NCI-H187 (cell line): Measurements from ENCODE around the gene XXYLT1.

Experiments
- DNase-seq, 2 experiments: peaks; one replicate each; lab custom pipeline; 2025; lab: John Stamatoyannopoulos, UW

Gene XXYLT1

GRCh38 chr3:195025884-195026200 is 245.1 kb downstream of the XXYLT1 start:
- DNase-seq = no peak

DNA sequence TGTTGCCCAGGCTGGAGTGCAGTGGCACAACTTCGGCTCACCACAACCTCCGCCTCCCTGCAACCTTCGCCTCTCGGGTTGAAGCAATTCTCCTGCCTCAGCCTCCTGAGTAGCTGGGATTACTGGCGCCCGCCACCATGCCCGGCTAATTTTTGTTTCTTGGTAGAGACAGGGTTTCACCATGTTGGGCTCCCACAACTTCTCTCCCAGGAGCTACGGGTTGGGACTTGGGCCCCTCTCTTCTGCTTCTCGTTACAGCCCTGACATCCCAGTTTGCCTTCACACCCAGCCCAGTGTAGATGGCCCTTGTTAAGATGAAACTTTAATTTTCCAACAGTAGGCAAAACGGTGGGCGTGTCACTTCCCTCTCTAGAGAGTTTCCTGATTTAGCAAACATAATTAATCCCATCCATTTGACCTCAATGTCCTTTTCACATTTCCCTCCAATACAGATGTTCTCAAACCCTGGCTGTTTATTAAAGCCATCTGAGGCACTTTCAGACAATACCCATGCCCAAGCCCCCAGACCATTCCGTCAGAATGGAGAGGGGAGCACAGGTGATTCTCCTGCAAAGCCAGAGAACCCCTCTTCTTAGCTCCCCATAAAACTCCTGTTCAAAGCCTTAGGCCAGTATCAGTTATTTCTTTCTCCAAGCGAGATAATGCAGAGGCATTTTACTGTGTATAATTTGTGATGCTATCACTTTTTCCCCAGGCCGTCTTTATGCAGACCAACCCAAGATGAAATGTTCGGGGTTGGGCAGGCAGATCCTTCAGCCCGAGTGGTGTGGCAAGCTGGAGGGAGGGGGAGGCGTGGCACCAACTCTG is 245.7 kb downstream of the XXYLT1 start:
- no peak for DNase-seq

DNA sequence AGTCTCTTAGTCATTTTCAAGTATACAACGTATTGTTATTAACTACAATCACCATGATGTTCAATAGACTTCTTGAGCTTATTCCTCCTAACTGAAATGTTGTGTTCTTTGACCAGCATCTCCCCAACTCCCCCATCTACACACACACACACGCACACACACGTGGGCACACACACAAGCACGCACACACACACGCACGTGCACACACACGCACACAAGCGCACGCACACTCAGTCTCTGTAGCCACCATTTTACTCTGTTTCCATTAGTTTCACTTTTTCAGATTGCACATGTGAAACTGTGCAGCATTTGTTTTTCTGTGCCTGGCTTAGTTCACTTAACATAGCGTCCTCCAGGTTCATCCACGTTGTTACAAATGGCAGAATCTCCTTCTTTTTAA is 247.0 kb downstream of the XXYLT1 start:
- no peak for DNase-seq

- no peak for DNase-seq
These were observed 247.4 kb downstream of the XXYLT1 start for GRCh38 chr3:195023576-195023975.

- DNase-seq = no peak
These were observed 249.3 kb downstream of the XXYLT1 start for GRCh38 chr3:195021692-195022091.

DNA sequence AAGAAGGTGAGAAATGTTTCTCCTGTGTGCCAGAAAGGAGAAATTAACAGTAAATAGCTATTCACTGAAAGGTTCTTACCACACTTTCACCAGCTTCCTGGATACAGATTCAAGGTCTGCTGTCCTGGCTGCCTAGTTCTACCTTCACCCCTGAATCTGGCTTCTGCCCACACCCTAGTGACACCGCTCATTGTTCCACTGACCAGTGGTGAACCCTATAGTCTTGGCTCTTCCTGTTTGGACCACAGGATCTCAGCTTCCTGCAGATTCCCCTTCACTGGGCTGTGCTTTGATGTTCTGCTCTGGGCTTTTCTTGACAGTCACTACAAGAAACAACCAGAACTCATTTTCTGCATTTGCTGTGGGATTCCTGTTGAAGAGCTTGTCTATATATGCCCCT is 250.0 kb downstream of the XXYLT1 start:
- DNase-seq = no peak

DNA sequence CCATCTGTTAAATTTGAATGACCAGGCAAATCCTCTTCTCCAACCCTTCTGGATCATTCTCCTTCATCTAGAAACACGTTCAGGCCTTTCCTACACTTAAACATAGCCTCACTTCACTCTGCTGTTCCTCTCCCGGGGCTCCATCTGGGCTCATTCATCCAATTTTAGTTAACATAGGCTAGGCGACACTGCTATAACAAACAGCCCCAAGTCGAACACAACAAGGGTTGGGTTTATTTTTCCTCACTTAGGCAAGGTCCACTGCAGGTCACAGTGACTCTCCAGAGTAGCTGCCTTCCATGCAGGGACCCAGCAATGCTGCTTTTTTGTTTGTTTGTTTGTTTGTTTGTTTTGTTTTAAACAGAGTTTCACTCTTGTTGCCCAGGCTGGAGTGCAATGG is 250.8 kb downstream of the XXYLT1 start:
- DNase-seq = no peak

DNA sequence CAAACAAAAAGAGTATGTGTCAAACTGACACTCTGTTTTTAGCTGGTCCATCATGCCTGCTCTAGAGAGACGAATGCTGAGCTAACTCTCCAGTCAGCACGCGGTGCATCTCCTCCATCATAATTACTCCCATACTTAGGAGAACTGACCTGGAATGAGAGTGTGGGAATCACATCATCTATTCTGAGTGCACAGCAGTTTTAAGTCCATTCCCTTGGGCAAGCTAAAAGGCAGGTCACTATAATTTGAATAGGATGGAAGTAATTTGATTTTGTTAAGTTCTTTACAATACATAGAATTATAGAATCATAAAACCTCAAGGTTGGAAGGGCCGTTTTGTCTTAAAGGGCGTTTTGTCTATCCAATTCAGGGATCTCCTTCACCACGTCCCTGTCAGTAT is 251.6 kb downstream of the XXYLT1 start:
- no peak for DNase-seq
